Measurements from ENCODE around the gene FAM47B.
A peak's percentile ranks its signal among the peaks of the same experiment; 100 is the strongest.

FAM47B gene

GRCh38 chrX:34942496-34942895 is at the start of gene FAM47B:
FAM47B (plus strand) TSS chrX:34942796; CDS start chrX:34942832, 36 bp downstream.
- in situ Hi-C loops (cut with HindIII; ENCODE audit: low pct_ligation_motif_present, low pct_unique_long_range_greater_than_20kb, low sequenced_read_pairs): no loop called here
- no peak for DNase-seq

DNA sequence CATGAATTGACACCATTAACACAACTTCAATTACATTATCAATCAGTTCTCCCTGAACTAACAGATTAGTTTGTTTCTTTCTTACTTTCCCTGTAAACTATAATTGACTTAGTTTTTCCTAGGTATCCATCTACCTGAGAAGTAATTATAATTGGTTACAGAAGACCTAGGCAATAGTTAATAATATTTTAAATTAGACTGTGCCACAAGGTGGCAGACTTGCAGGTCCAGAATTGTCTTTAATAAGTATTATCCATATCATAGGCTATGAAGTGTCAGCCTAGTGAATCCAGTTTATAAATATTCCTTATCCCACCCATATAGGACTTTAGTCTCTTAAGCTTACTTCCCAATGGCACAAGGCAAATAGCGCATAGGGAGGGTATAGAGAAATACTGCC is 48.9 kb upstream of the FAM47B start:
- no peak for DNase-seq
- in situ Hi-C loops (cut with HindIII; ENCODE audit: low pct_ligation_motif_present, low pct_unique_long_range_greater_than_20kb, low sequenced_read_pairs): no loop called here

DNA sequence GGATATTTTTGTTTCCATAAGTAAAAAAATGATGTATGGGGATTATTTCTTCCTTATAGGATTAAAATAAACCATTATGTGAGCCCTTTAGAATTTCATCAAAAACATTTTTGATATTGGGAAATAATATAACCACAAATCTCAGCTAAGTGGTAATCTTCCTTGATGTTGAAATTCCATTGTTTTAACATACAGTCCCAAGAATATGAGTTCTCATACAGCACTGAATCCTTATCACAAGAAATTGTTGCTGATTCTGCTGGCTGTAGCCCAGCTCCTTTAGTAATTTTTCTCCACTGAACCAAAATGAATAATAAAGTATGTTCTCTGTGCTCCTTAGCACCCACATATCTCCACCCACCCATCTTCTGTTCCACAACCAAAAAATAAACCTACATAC is 41.9 kb upstream of the FAM47B start:
- in situ Hi-C loops (cut with HindIII; ENCODE audit: low pct_ligation_motif_present, low pct_unique_long_range_greater_than_20kb, low sequenced_read_pairs): no loop called here

GRCh38 chrX:34901761-34902160 is 40.8 kb upstream of the FAM47B start:
- no peak for DNase-seq
- in situ Hi-C loops (cut with HindIII; ENCODE audit: low pct_ligation_motif_present, low pct_unique_long_range_greater_than_20kb, low sequenced_read_pairs): no loop called here

More for the DNA sequence above, 41.9 kb upstream of the FAM47B start:
- DNase-seq: no peak

DNA sequence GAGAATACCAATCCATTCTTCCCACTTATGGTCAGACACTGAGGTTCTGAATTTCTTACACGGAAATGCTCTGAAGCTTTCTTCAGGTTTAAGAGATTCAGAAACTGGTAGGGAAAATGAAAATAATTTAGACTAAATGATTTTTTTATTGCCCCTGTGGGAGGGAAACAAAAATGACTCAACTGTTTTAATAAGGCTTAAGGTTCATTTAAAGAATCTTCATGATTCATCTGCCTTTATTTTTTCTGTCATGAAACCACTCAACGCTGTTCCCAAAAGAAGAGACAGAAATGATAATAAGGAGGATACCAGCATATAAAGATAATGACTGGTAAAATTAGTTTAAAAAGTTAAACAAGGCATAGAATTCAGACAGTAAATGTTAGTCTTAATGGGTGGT is 39.3 kb upstream of the FAM47B start:
- in situ Hi-C loops (cut with HindIII; ENCODE audit: low pct_ligation_motif_present, low pct_unique_long_range_greater_than_20kb, low sequenced_read_pairs): no loop called here
- no peak for DNase-seq

GRCh38 chrX:34909151-34909550 is 33.4 kb upstream of the FAM47B start:
- in situ Hi-C loops (cut with HindIII; ENCODE audit: low pct_ligation_motif_present, low pct_unique_long_range_greater_than_20kb, low sequenced_read_pairs): no loop called here
- DNase-seq: no peak

GRCh38 chrX:34915463-34916225 is 27.0 kb upstream of the FAM47B start:
- in situ Hi-C loops (cut with HindIII; ENCODE audit: low pct_ligation_motif_present, low pct_unique_long_range_greater_than_20kb, low sequenced_read_pairs): no loop called here
- no peak for DNase-seq

- in situ Hi-C loops (cut with HindIII; ENCODE audit: low pct_ligation_motif_present, low pct_unique_long_range_greater_than_20kb, low sequenced_read_pairs): no loop called here
- no peak for DNase-seq
These were observed 25.4 kb upstream of the FAM47B start for GRCh38 chrX:34917146-34917545.

DNA sequence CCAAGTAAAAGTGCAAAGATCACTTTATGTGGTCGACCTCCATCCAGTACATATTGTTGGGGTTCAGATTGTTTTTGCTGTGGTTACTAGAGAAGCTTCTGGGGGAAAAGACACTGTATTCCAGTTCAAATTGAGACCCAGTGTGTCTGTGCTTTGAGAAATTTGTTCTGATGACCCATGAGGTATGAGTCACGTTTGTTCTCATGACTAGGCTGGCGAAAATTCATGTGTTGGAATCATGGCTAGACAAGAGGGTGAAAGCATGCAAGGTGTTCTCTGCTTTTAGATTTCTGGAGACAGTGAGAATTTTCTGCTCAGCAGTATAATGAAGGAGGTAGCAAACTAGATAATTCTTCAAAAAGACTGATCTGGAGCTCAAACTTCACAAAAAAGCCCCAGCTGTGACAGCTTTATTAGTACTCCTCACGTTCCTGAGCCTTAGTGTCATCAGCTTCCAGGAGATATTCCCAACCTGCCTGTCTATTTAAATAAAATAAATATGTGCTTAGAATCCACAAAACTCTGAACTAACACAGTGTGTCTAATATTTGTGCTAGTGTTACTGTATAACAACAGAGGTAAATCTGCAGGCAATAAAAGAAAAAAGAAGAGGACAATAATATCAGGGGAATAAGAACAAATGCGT is 24.4 kb upstream of the FAM47B start:
- in situ Hi-C loops (cut with HindIII; ENCODE audit: low pct_ligation_motif_present, low pct_unique_long_range_greater_than_20kb, low sequenced_read_pairs): no loop called here
- peak; percentile 36 for DNase-seq

- peak; percentile 63 for DNase-seq
- in situ Hi-C loops (cut with HindIII; ENCODE audit: low pct_ligation_motif_present, low pct_unique_long_range_greater_than_20kb, low sequenced_read_pairs): no loop called here
These were observed 23.7 kb upstream of the FAM47B start for GRCh38 chrX:34918856-34919255.

- DNase-seq: no peak
- in situ Hi-C loops (cut with HindIII; ENCODE audit: low pct_ligation_motif_present, low pct_unique_long_range_greater_than_20kb, low sequenced_read_pairs): no loop called here
These were observed 14.7 kb upstream of the FAM47B start for GRCh38 chrX:34927866-34928265.

DNA sequence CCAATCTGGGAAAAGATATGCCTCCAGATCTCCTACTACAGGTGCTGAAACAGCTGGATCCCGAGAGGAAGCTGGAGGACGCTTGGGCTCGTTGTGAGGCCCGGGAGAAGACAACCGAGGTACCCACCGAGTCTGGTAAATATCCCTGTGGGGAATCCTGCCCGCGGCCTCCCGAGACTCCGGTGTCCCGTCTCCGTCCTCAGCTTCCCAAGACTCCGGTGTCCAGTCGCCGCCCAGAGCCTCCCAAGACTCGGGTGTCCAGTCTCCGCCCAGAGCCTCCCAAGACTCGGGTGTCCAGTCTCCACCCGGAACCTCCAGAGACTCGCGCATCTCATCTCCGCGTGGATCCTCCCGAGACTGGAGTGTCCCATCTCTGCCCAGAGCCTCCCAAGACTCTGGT is 639 bp downstream of the FAM47B start:
- DNase-seq: no peak
- in situ Hi-C loops (cut with HindIII; ENCODE audit: low pct_ligation_motif_present, low pct_unique_long_range_greater_than_20kb, low sequenced_read_pairs): no loop called here

DNA sequence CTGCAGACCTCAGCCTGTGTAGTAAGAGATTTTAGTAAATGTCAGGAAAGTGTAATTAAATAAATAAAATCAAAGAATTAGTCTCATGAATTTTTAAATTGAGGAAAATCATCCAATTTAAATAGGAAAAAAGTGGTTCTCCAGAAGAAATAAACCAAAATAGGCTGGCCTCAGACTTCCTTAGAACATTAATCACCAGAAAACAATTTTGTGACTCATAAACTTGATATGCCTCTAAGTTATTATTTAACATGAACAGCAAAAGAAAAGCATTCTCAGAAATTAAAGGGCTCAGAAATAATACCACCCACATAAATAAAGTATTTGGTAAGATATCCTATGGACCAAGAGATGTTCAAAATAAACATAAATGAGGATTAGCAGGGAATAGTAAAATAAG is 14.3 kb downstream of the FAM47B start:
- in situ Hi-C loops (cut with HindIII; ENCODE audit: low pct_ligation_motif_present, low pct_unique_long_range_greater_than_20kb, low sequenced_read_pairs): no loop called here
- DNase-seq: peak; percentile 73

- no peak for DNase-seq
- in situ Hi-C loops (cut with HindIII; ENCODE audit: low pct_ligation_motif_present, low pct_unique_long_range_greater_than_20kb, low sequenced_read_pairs): no loop called here
These were observed 19.1 kb downstream of the FAM47B start for GRCh38 chrX:34961662-34962061.

GRCh38 chrX:34972206-34972605 is 29.6 kb downstream of the FAM47B start:
- DNase-seq: no peak
- in situ Hi-C loops (cut with HindIII; ENCODE audit: low pct_ligation_motif_present, low pct_unique_long_range_greater_than_20kb, low sequenced_read_pairs): no loop called here

- in situ Hi-C loops (cut with HindIII; ENCODE audit: low pct_ligation_motif_present, low pct_unique_long_range_greater_than_20kb, low sequenced_read_pairs): no loop called here
- no peak for DNase-seq
These were observed 35.6 kb downstream of the FAM47B start for GRCh38 chrX:34978171-34978570.

GRCh38 chrX:34987646-34988045 is 45.0 kb downstream of the FAM47B start:
- in situ Hi-C loops (cut with HindIII; ENCODE audit: low pct_ligation_motif_present, low pct_unique_long_range_greater_than_20kb, low sequenced_read_pairs): no loop called here

More at GRCh38 chrX:34987646-34988045, 45.0 kb downstream of the FAM47B start:
- DNase-seq: no peak
